ENCODE data around the gene LIN7B. TPM values are rescaled to one million over a fixed set of nuclear protein-coding genes. Genes with fewer than 3 reads are reported as not detected.

LIN7B gene
- polyA plus RNA-seq, 1 of the 3 experiments (the other 2 are of a cell fraction): 20.8 TPM

DNA sequence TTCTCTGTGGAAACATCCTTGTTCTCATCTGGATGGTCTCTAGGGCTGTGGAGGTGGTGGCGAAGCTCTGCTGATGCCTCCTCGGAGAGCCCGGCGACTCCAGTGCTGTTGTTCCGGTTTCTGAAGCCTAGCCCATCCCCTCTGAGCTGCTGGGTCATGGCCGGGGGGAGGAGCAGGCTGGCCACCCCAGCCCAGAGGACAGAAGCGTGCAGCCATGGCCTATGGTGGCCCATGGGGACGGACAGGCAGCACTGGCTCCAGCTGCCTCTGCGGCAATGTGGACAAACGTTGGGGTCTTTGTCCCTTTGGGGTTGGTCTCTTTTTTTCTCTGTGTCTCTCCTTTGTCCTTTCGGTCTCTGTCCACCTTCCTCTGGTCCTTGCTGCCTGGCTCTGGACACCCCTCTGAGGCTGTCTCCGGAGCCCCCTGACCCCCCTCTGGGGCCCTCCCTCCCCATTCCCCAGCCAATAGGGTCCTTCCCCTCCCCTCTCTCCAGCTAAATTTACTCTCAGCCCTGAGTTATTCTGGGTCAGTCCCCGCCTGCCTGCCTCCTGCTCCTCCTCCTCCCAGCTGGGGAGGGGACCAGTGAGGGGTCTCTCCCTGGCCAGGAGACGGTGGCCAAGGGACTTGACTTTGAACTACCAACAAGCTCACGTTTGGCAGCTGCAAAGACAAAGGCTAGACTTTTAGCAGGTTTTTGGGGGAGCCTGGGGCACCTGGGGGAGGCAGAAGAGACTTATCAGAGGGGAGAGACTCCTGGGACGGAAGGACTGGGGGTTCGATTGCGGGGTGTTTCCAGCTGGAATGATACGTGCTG lies 41.0 kb downstream of the LIN7B start, which contains the start of gene HRC:
HRC (minus strand) TSS at position 392 of the 815 bp plus-strand sequence; CDS start at position 233, 159 bp downstream.
- TF ChIP-seq MEF2A (IDR thresholded peaks at IDR 0.05; ENCODE audit: borderline replicate concordance, low read depth) (no peak), GABPA (IDR thresholded peaks at IDR 0.05; ENCODE audit: low read depth) (no peak), YY1 (IDR thresholded peaks at IDR 0.05; ENCODE audit: low read depth) (no peak), NFIC (IDR thresholded peaks at IDR 0.05; ENCODE audit: borderline replicate concordance) (no peak), TEAD4 (IDR thresholded peaks at IDR 0.05; ENCODE audit: borderline replicate concordance, insufficient read depth) (no peak), TAF1 (IDR thresholded peaks at IDR 0.05; ENCODE audit: borderline replicate concordance, low read depth, low read length) (no peak), EZH2phosphoT487 (IDR thresholded peaks at IDR 0.05; ENCODE audit: borderline replicate concordance, low read depth) (no peak), FOXJ3 (CRISPR knock-in tag; IDR thresholded peaks at IDR 0.05) (no peak), RCOR1 (IDR thresholded peaks at IDR 0.05; ENCODE audit: low read length) (no peak), POLR2AphosphoS5 (IDR thresholded peaks at IDR 0.05; ENCODE audit: low read depth, low read length) (no peak)
- TF ChIP-seq, protein P1, sequence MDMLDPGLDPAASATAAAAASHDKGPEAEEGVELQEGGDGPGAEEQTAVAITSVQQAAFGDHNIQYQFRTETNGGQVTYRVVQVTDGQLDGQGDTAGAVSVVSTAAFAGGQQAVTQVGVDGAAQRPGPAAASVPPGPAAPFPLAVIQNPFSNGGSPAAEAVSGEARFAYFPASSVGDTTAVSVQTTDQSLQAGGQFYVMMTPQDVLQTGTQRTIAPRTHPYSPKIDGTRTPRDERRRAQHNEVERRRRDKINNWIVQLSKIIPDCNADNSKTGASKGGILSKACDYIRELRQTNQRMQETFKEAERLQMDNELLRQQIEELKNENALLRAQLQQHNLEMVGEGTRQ (IDR thresholded peaks at IDR 0.05; ENCODE audit: borderline replicate concordance, low read depth, low read length): no peak
- TF ChIP-seq, protein P2, sequence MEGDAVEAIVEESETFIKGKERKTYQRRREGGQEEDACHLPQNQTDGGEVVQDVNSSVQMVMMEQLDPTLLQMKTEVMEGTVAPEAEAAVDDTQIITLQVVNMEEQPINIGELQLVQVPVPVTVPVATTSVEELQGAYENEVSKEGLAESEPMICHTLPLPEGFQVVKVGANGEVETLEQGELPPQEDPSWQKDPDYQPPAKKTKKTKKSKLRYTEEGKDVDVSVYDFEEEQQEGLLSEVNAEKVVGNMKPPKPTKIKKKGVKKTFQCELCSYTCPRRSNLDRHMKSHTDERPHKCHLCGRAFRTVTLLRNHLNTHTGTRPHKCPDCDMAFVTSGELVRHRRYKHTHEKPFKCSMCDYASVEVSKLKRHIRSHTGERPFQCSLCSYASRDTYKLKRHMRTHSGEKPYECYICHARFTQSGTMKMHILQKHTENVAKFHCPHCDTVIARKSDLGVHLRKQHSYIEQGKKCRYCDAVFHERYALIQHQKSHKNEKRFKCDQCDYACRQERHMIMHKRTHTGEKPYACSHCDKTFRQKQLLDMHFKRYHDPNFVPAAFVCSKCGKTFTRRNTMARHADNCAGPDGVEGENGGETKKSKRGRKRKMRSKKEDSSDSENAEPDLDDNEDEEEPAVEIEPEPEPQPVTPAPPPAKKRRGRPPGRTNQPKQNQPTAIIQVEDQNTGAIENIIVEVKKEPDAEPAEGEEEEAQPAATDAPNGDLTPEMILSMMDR (IDR thresholded peaks at IDR 0.05): no peak
- TF ChIP-seq, protein P3, sequence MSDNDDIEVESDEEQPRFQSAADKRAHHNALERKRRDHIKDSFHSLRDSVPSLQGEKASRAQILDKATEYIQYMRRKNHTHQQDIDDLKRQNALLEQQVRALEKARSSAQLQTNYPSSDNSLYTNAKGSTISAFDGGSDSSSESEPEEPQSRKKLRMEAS (IDR thresholded peaks at IDR 0.05; ENCODE audit: low read depth): no peak
- Histone ChIP-seq H3K27me3 (ENCODE audit: insufficient read depth) (no peaks in the 10 kb centered on the region), H3K79me2 (ENCODE audit: insufficient read depth) (peaks cover 23% of the 10 kb centered on the region), H3F3A (replicated peaks; ENCODE audit: insufficient read depth) (peaks cover 12% of the 10 kb centered on the region), H3K4me1 (ENCODE audit: control insufficient read depth in 1 of 2, insufficient read depth in 2 of 2, low read depth in 1 of 2, low read length in 1 of 2) (peaks cover 0 to 19% of the 10 kb centered on the region in 2 experiments; a peak in 1 of 4 replicates), H4K20me1 (ENCODE audit: insufficient read depth) (no peaks in the 10 kb centered on the region; the same call in 1 of the 2 replicates), H3K4me3 (ENCODE audit: low read depth in 2 of 2, low read length in 1 of 2) (no peak within 1 kb of the TSS), H3K9me2 (no peaks in the 10 kb centered on the region), H3K4me2 (no peak within 1 kb of the TSS), H3K9me3 (no peaks in the 10 kb centered on the region), H3K9ac (no peak within 1 kb of the TSS), H3K36me3 (replicated peaks in 1 of 2; ENCODE audit: control insufficient read depth in 1 of 2, insufficient read depth in 2 of 2, low read length in 1 of 2) (no peaks in the 10 kb centered on the region), H3K27ac (ENCODE audit: low read depth in 2 of 2, low read length in 1 of 2) (no peak within 1 kb of the TSS), H2AFZ (ENCODE audit: low read depth) (no peak within 1 kb of the TSS)
- 84% methylated on average over 17 of the region's 19 CpGs for WGBS (ENCODE audit: low lambda C conversion rate)
- CTCF ChIA-PET: interaction anchor here (0.9 to 1.4 kb wide), 6 partner anchors 9 to 81 kb away, joined by 3 to 5 read pairs (median 3); no protein-coding TSS in a partner anchor
- POLR2A ChIA-PET: no interaction called here
- DNase-seq: no peak
